Measurements from ENCODE around the gene COMMD1. TPM values are rescaled to one million over a fixed set of nuclear protein-coding genes. Genes with fewer than 3 reads are reported as not detected.

Gene COMMD1
- total and polyA plus RNA-seq, 2 donors (not counting 1 experiment from before 2014, with no cell fraction given) = 38.6 to 49.3 TPM

GRCh38 chr2:61922714-61923113 is 17.2 kb downstream of the COMMD1 start:
- Histone ChIP-seq H4K20me1 (ENCODE audit: control insufficient read depth, extremely low read depth, insufficient read depth, low read length) (no peaks in the 10 kb centered on the region), H2AFZ (ENCODE audit: low read length) (no peak overlapping the region), H3K36me3 (ENCODE audit: control insufficient read depth, insufficient read depth, low read length) (no peaks in the 10 kb centered on the region), H3K79me2 (ENCODE audit: control insufficient read depth, insufficient read depth, low read length) (no peaks in the 10 kb centered on the region), H3K4me3 (replicated peaks in 1 of 4; ENCODE audit: control extremely low read depth in 1 of 4, insufficient read depth in 1 of 4, low read depth in 3 of 4, low read length in 4 of 4) (no peak overlapping the region), H3K9ac (ENCODE audit: insufficient read depth, low read length) (no peak overlapping the region), H3K4me1 (ENCODE audit: control insufficient read depth, extremely low read depth, insufficient read depth, low read length) (no peaks in the 10 kb centered on the region), H3K4me2 (ENCODE audit: extremely low read depth, insufficient read depth, low read length) (no peak overlapping the region), H3K9me3 (ENCODE audit: control insufficient read depth, insufficient read depth, low read depth, low read length) (no peaks in the 10 kb centered on the region), H3K27me3 (ENCODE audit: control insufficient read depth, insufficient read depth, low read length) (no peaks in the 10 kb centered on the region), H3K27ac (ENCODE audit: insufficient read depth, low read length) (no peak overlapping the region)
- DNase-seq (ENCODE audit: low read depth in 2 of 2) = peak in 1 of 2 donors; percentile 17
- no peak for TF ChIP-seq CTCF (conservative IDR thresholded peaks at IDR 0.05 in 1 of 2, IDR thresholded peaks at IDR 0.05 in 1 of 2; ENCODE audit: low read depth in 1 of 2, low read length in 2 of 2)
- TF ChIP-seq EZH2 (IDR thresholded peaks at IDR 0.05; ENCODE audit: low read length, missing control alignments) = no peak

GRCh38 chr2:61924895-61925663 is 19.6 kb downstream of the COMMD1 start:
- Histone ChIP-seq H2AFZ (ENCODE audit: low read length) (no peak overlapping the region), H3K9me3 (ENCODE audit: control insufficient read depth, insufficient read depth, low read depth, low read length) (no peaks in the 10 kb centered on the region), H3K36me3 (ENCODE audit: control insufficient read depth, insufficient read depth, low read length) (no peaks in the 10 kb centered on the region), H3K9ac (ENCODE audit: insufficient read depth, low read length) (no peak overlapping the region), H3K4me2 (ENCODE audit: extremely low read depth, insufficient read depth, low read length) (no peak overlapping the region), H3K27me3 (ENCODE audit: control insufficient read depth, insufficient read depth, low read length) (no peaks in the 10 kb centered on the region), H3K4me3 (replicated peaks in 1 of 4; ENCODE audit: control extremely low read depth in 1 of 4, insufficient read depth in 1 of 4, low read depth in 3 of 4, low read length in 4 of 4) (no peak overlapping the region), H3K4me1 (ENCODE audit: control insufficient read depth, extremely low read depth, insufficient read depth, low read length) (no peaks in the 10 kb centered on the region), H3K27ac (ENCODE audit: insufficient read depth, low read length) (no peak overlapping the region), H3K79me2 (ENCODE audit: control insufficient read depth, insufficient read depth, low read length) (no peaks in the 10 kb centered on the region), H4K20me1 (ENCODE audit: control insufficient read depth, extremely low read depth, insufficient read depth, low read length) (no peaks in the 10 kb centered on the region)
- DNase-seq (ENCODE audit: low read depth in 2 of 2) = no peak
- TF ChIP-seq CTCF (conservative IDR thresholded peaks at IDR 0.05 in 1 of 2, IDR thresholded peaks at IDR 0.05 in 1 of 2; ENCODE audit: low read depth in 1 of 2, low read length in 2 of 2) (no peak), EZH2 (IDR thresholded peaks at IDR 0.05; ENCODE audit: low read length, missing control alignments) (no peak)

- H3K27me3 ChIP-seq (ENCODE audit: control insufficient read depth, insufficient read depth, low read length) = no peaks in the 10 kb centered on the region
- H3K4me2 ChIP-seq (ENCODE audit: extremely low read depth, insufficient read depth, low read length) = no peak overlapping the region
- H3K36me3 ChIP-seq (ENCODE audit: control insufficient read depth, insufficient read depth, low read length) = no peaks in the 10 kb centered on the region
- H3K9me3 ChIP-seq (ENCODE audit: control insufficient read depth, insufficient read depth, low read depth, low read length) = no peaks in the 10 kb centered on the region
- DNase-seq (ENCODE audit: low read depth in 2 of 2) = no peak
- H3K9ac ChIP-seq (ENCODE audit: insufficient read depth, low read length) = no peak overlapping the region
- no peak overlapping the region for H3K27ac ChIP-seq (ENCODE audit: insufficient read depth, low read length)
- no peak overlapping the region for H3K4me3 ChIP-seq (replicated peaks in 1 of 4; ENCODE audit: control extremely low read depth in 1 of 4, insufficient read depth in 1 of 4, low read depth in 3 of 4, low read length in 4 of 4)
- no peaks in the 10 kb centered on the region for H4K20me1 ChIP-seq (ENCODE audit: control insufficient read depth, extremely low read depth, insufficient read depth, low read length)
- no peaks in the 10 kb centered on the region for H3K79me2 ChIP-seq (ENCODE audit: control insufficient read depth, insufficient read depth, low read length)
- H3K4me1 ChIP-seq (ENCODE audit: control insufficient read depth, extremely low read depth, insufficient read depth, low read length) = no peaks in the 10 kb centered on the region
- TF ChIP-seq CTCF (conservative IDR thresholded peaks at IDR 0.05 in 1 of 2, IDR thresholded peaks at IDR 0.05 in 1 of 2; ENCODE audit: low read depth in 1 of 2, low read length in 2 of 2) (no peak), EZH2 (IDR thresholded peaks at IDR 0.05; ENCODE audit: low read length, missing control alignments) (no peak)
- H2AFZ ChIP-seq (ENCODE audit: low read length) = no peak overlapping the region
Observed at GRCh38 chr2:61926531-61927477, 21.3 kb downstream of the COMMD1 start.
